H9 (cell line): ENCODE data around the gene ATG7. TPM values are rescaled to one million over a fixed set of nuclear protein-coding genes. Genes with fewer than 3 reads are reported as not detected.

Experiments used
- DNase-seq: peaks from one replicate; pipeline ENCODE4 v3.0.0-alpha.2; 2017
- H2AFZ ChIP-seq: one replicate; pipeline ENCODE4 v1.6.1; 2013; ENCODE audit warnings: mild to moderate bottlenecking, low read length, control low read depth, moderate library complexity
- H2AK5ac ChIP-seq: 2 replicates; pipeline ENCODE4 v1.6.1; 2013; ENCODE audit warnings: low read length, control low read depth, mixed read lengths; ENCODE audit not compliant: insufficient read length
- H2BK120ac ChIP-seq: one replicate; pipeline ENCODE4 v1.6.1; 2013; ENCODE audit warnings: low read depth, mild to moderate bottlenecking, low read length, control low read depth, inconsistent platforms; ENCODE audit not compliant: poor library complexity, severe bottlenecking
- H2BK12ac ChIP-seq: 2 replicates; pipeline ENCODE4 v1.6.1; 2013; ENCODE audit warnings: low read length, control low read depth, mixed read lengths, low read depth; ENCODE audit not compliant: insufficient read length
- H2BK15ac ChIP-seq: 2 replicates; pipeline ENCODE4 v1.6.1; 2013; ENCODE audit warnings: low read depth, low read length, control low read depth
- H2BK20ac ChIP-seq: one replicate; pipeline ENCODE4 v1.6.1; 2013; ENCODE audit warnings: low read depth, mild to moderate bottlenecking, low read length, control low read depth, inconsistent platforms; ENCODE audit not compliant: poor library complexity, severe bottlenecking
- H2BK5ac ChIP-seq: 2 replicates; pipeline ENCODE4 v1.6.1; 2013; ENCODE audit warnings: low read length, control low read depth, mixed read lengths; ENCODE audit not compliant: insufficient read length
- H3K14ac ChIP-seq: 2 replicates; pipeline ENCODE4 v1.6.1; 2013; ENCODE audit warnings: low read length, control low read depth; ENCODE audit not compliant: insufficient read depth
- H3K18ac ChIP-seq: 2 replicates; pipeline ENCODE4 v1.6.1; 2013; ENCODE audit warnings: low read depth, mild to moderate bottlenecking, mixed read lengths, low read length, control low read depth; ENCODE audit not compliant: insufficient read length
- H3K23ac ChIP-seq: 2 replicates; pipeline ENCODE4 v1.6.1; 2013; ENCODE audit warnings: low read length, control low read depth, mixed read lengths, low read depth; ENCODE audit not compliant: insufficient read length
- H3K23me2 ChIP-seq: 2 replicates; pipeline ENCODE4 v1.6.1; 2013; ENCODE audit warnings: low read depth, mild to moderate bottlenecking, mixed read lengths, low read length, control low read depth; ENCODE audit not compliant: insufficient read length, poor library complexity, severe bottlenecking
- H3K27ac ChIP-seq: 2 replicates; pipeline ENCODE4 v1.5.1; 2013; ENCODE audit warnings: low read length, control low read depth, mixed read lengths, low read depth; ENCODE audit not compliant: insufficient read length
- H3K27me3 ChIP-seq: 2 replicates; pipeline ENCODE4 v1.6.1; 2013; ENCODE audit warnings: low read length, control low read depth, inconsistent platforms; ENCODE audit not compliant: insufficient read depth
- H3K4ac ChIP-seq: 2 replicates; pipeline ENCODE4 v1.6.1; 2013; ENCODE audit warnings: low read depth, mild to moderate bottlenecking, control low read depth, inconsistent platforms, low read length, moderate library complexity
- H3K4me1 ChIP-seq: 2 replicates; pipeline ENCODE4 v1.6.1; 2013; ENCODE audit warnings: low read length, control low read depth, inconsistent platforms; ENCODE audit not compliant: insufficient read depth
- H3K4me2 ChIP-seq: 2 replicates; pipeline ENCODE4 v1.6.1; 2013; ENCODE audit warnings: low read length, control low read depth, mixed read lengths; ENCODE audit not compliant: insufficient read length, insufficient read depth
- H3K56ac ChIP-seq: 2 replicates; pipeline ENCODE4 v1.6.1; 2013; ENCODE audit warnings: low read depth, mild to moderate bottlenecking, mixed read lengths, low read length, control low read depth; ENCODE audit not compliant: insufficient read length
- H3K79me1 ChIP-seq: 2 replicates; pipeline ENCODE4 v1.6.1; 2013; ENCODE audit warnings: low read depth, mild to moderate bottlenecking, moderate library complexity, low read length, control low read depth, inconsistent platforms; ENCODE audit not compliant: insufficient read depth, poor library complexity, severe bottlenecking
- H3K79me2 ChIP-seq: 2 replicates; pipeline ENCODE4 v1.6.1; 2013; ENCODE audit warnings: low read length, control low read depth, inconsistent platforms; ENCODE audit not compliant: insufficient read depth
- H3K9ac ChIP-seq: 2 replicates; pipeline ENCODE4 v1.6.1; 2013; ENCODE audit warnings: low read length, control low read depth, mixed read lengths; ENCODE audit not compliant: insufficient read length; ENCODE audit errors: extremely low read depth
- H3K9me3 ChIP-seq: one replicate; pipeline ENCODE4 v1.6.1; 2013; ENCODE audit warnings: low read depth, low read length, inconsistent platforms; ENCODE audit not compliant: control insufficient read depth
- H3T11ph ChIP-seq: one replicate; pipeline ENCODE4 v1.6.1; 2013; ENCODE audit warnings: mild to moderate bottlenecking, low read length, control low read depth, inconsistent platforms
- H4K20me1 ChIP-seq: one replicate; pipeline ENCODE4 v1.6.1; 2013; ENCODE audit not compliant: control insufficient read depth, insufficient read length, insufficient read depth
- H4K5ac ChIP-seq: 2 replicates; pipeline ENCODE4 v1.6.1; 2013; ENCODE audit warnings: low read depth, mild to moderate bottlenecking, mixed read lengths, low read length, control low read depth; ENCODE audit not compliant: insufficient read length
- H4K8ac ChIP-seq: replicated peaks from 2 replicates; pipeline ENCODE4 v1.6.1; 2013; ENCODE audit warnings: low read length, control low read depth, mixed read lengths, low read depth; ENCODE audit not compliant: insufficient read length
- H4K91ac ChIP-seq: 2 replicates; pipeline ENCODE4 v1.6.1; 2013; ENCODE audit warnings: low read depth, mild to moderate bottlenecking, moderate library complexity, mixed read lengths, low read length, control low read depth; ENCODE audit not compliant: insufficient read length
- H3K27ac Mint-ChIP-seq, 3 experiments: 2 replicates in 2 of 3; 3 replicates in 1 of 3; pipeline ENCODE4 v1.8.0; 2020 to 2021; ENCODE audit warnings: mixed read lengths in 3 of 3, mild to moderate bottlenecking in 1 of 3, moderate library complexity in 1 of 3
- H3K27me3 Mint-ChIP-seq: 2 replicates; pipeline ENCODE4 v1.8.0; 2021; ENCODE audit warnings: low read depth, mild to moderate bottlenecking, moderate library complexity, mixed read lengths
- H3K36me3 Mint-ChIP-seq, 3 experiments: 2 replicates in 2 of 3; 3 replicates in 1 of 3; pipeline ENCODE4 v1.8.0; 2020 to 2021; ENCODE audit warnings: low read depth in 3 of 3, mixed read lengths in 3 of 3; ENCODE audit not compliant: insufficient read depth in 1 of 3
- H3K4me1 Mint-ChIP-seq, 2 experiments: 2 replicates each; pipeline ENCODE4 v1.8.0; 2020; ENCODE audit warnings: mixed read lengths in 2 of 2
- H3K4me3 Mint-ChIP-seq, 2 experiments: 2 replicates in 1 of 2; 3 replicates in 1 of 2; pipeline ENCODE4 v1.8.0; 2020 to 2021; ENCODE audit warnings: mild to moderate bottlenecking in 2 of 2, mixed read lengths in 2 of 2, moderate library complexity in 1 of 2
- H3K9me3 Mint-ChIP-seq, 2 experiments: 2 replicates in 1 of 2; 3 replicates in 1 of 2; pipeline ENCODE4 v1.8.0; 2020; ENCODE audit warnings: mild to moderate bottlenecking in 2 of 2, mixed read lengths in 2 of 2, moderate library complexity in 1 of 2
- CTCF ChIP-seq: fragments of 200-600 bp; sonication (generic); conservative IDR thresholded peaks from 3 replicates; pipeline ENCODE4 v1.8.0; 2021; ENCODE audit warnings: antibody characterized with exemption, mild to moderate bottlenecking
- total RNA-seq: library from RNA; stranded (reverse); gene quantifications from 2 replicates; pipeline ENCODE4 v1.2.1, GENCODE V29; 2021

ATG7 gene
- total RNA-seq, 1 experiment from 2014 or later = 17.9 TPM

- Histone ChIP-seq H2BK15ac (no peak overlapping the region), H4K5ac (no peak overlapping the region), H2AK5ac (no peak overlapping the region), H3K23ac (no peak overlapping the region), H4K20me1 (no peaks in the 10 kb centered on the region), H2BK12ac (no peak overlapping the region), H2BK120ac (no peak overlapping the region), H2AFZ (no peak overlapping the region), H3K79me2 (no peaks in the 10 kb centered on the region), H3K4ac (no peak overlapping the region), H4K8ac (no peak overlapping the region), H3K14ac (no peak overlapping the region), H3K27ac (no peak overlapping the region), H3K9ac (no peak overlapping the region), H3K4me1 (no peaks in the 10 kb centered on the region), H3K27me3 (no peaks in the 10 kb centered on the region), H3T11ph (no peak overlapping the region), H3K23me2 (no peaks in the 10 kb centered on the region), H3K4me2 (no peak overlapping the region), H2BK20ac (no peak overlapping the region), H3K56ac (no peak overlapping the region), H2BK5ac (no peak overlapping the region), H3K9me3 (no peaks in the 10 kb centered on the region), H4K91ac (no peak overlapping the region), H3K79me1 (no peaks in the 10 kb centered on the region), H3K18ac (no peak overlapping the region)
- Mint-ChIP-seq H3K27me3 (no peaks in the 10 kb centered on the region), H3K9me3 (no peaks in the 10 kb centered on the region), H3K4me1 (peaks cover 20 to 23% of the 10 kb centered on the region in 2 experiments), H3K4me3 (no peak overlapping the region), H3K27ac (no peak overlapping the region), H3K36me3 (no peaks in the 10 kb centered on the region)
- no peak for TF ChIP-seq CTCF
- DNase-seq = no peak
Observed at GRCh38 chr3:11381141-11381540, 108.9 kb downstream of the ATG7 start.
